GF-D8 (cell line): Measurements from ENCODE around the gene MACO1.
"Not testable (repeated sequence)": the region's sequence is repeated elsewhere in the genome, so short reads cannot be mapped to it uniquely, and the experiment has no call there.

Source experiments
- DNase-seq: peaks from one replicate; lab custom pipeline; 2025; lab: John Stamatoyannopoulos, UW

Gene MACO1

GRCh38 chr1:25425098-25426085 lies 5.3 kb upstream of the MACO1 start:
- no peak for DNase-seq

GRCh38 chr1:25427696-25428095 lies 3.0 kb upstream of the MACO1 start:
- no peak for DNase-seq

- no peak for DNase-seq
These were observed 2.1 kb upstream of the MACO1 start for GRCh38 chr1:25428475-25429166.

- DNase-seq = peak; percentile 57
These were observed 527 bp downstream of the MACO1 start for GRCh38 chr1:25430967-25431881.

GRCh38 chr1:25431955-25432719 lies 1.4 kb downstream of the MACO1 start:
- no peak for DNase-seq

- no peak for DNase-seq
These were observed 2.2 kb downstream of the MACO1 start for GRCh38 chr1:25432749-25433388.

GRCh38 chr1:25433389-25434186 lies 2.9 kb downstream of the MACO1 start:
- no peak for DNase-seq

- DNase-seq = peak; percentile 12
These were observed 4.9 kb downstream of the MACO1 start for GRCh38 chr1:25435397-25436108.

GRCh38 chr1:25437672-25438071 lies 7.0 kb downstream of the MACO1 start:
- DNase-seq = no peak

GRCh38 chr1:25439287-25439686 lies 8.6 kb downstream of the MACO1 start:
- no peak for DNase-seq

- DNase-seq = no peak
These were observed 11.5 kb downstream of the MACO1 start for GRCh38 chr1:25442178-25442577.

GRCh38 chr1:25443030-25443699 lies 12.5 kb downstream of the MACO1 start:
- no peak for DNase-seq

GRCh38 chr1:25444604-25445003 lies 13.9 kb downstream of the MACO1 start:
- DNase-seq = not testable (repeated sequence)

GRCh38 chr1:25445993-25446538 lies 15.4 kb downstream of the MACO1 start:
- DNase-seq = no peak

GRCh38 chr1:25447547-25447946 lies 16.9 kb downstream of the MACO1 start:
- no peak for DNase-seq

GRCh38 chr1:25450891-25451290 lies 20.2 kb downstream of the MACO1 start:
- DNase-seq = no peak

- DNase-seq = no peak
These were observed 21.2 kb downstream of the MACO1 start for GRCh38 chr1:25451908-25452307.

GRCh38 chr1:25456502-25456901 lies 25.8 kb downstream of the MACO1 start:
- DNase-seq = peak; percentile 69
